ENCODE measurements around the gene SNX13.

SNX13 gene

GRCh38 chr7:17854261-17855047 is 85.8 kb downstream of the SNX13 start:
- no peak for FAIRE-seq
- no peak for DNase-seq (ENCODE audit: insufficient read length, low spot score)
- TF ChIP-seq, protein P1, sequence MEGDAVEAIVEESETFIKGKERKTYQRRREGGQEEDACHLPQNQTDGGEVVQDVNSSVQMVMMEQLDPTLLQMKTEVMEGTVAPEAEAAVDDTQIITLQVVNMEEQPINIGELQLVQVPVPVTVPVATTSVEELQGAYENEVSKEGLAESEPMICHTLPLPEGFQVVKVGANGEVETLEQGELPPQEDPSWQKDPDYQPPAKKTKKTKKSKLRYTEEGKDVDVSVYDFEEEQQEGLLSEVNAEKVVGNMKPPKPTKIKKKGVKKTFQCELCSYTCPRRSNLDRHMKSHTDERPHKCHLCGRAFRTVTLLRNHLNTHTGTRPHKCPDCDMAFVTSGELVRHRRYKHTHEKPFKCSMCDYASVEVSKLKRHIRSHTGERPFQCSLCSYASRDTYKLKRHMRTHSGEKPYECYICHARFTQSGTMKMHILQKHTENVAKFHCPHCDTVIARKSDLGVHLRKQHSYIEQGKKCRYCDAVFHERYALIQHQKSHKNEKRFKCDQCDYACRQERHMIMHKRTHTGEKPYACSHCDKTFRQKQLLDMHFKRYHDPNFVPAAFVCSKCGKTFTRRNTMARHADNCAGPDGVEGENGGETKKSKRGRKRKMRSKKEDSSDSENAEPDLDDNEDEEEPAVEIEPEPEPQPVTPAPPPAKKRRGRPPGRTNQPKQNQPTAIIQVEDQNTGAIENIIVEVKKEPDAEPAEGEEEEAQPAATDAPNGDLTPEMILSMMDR (IDR thresholded peaks at IDR 0.05; ENCODE audit: insufficient read depth, missing control alignments), result no peak

GRCh38 chr7:17852361-17852760 is 87.9 kb downstream of the SNX13 start:
- TF ChIP-seq, protein P1 (IDR thresholded peaks at IDR 0.05; ENCODE audit: insufficient read depth, missing control alignments), result no peak
- no peak for FAIRE-seq
- no peak for DNase-seq (ENCODE audit: insufficient read length, low spot score)

GRCh38 chr7:17849504-17849903 is 90.8 kb downstream of the SNX13 start:
- TF ChIP-seq, protein P1 (IDR thresholded peaks at IDR 0.05; ENCODE audit: insufficient read depth, missing control alignments), result no peak
- no peak for DNase-seq (ENCODE audit: insufficient read length, low spot score)
- FAIRE-seq, result no peak

- DNase-seq (ENCODE audit: insufficient read length, low spot score) (no peak), FAIRE-seq (no peak)
- TF ChIP-seq, protein P1 (IDR thresholded peaks at IDR 0.05; ENCODE audit: insufficient read depth, missing control alignments), result no peak
These were observed 91.8 kb downstream of the SNX13 start for GRCh38 chr7:17848516-17848915.

- TF ChIP-seq, protein P1 (IDR thresholded peaks at IDR 0.05; ENCODE audit: insufficient read depth, missing control alignments), result no peak
- no peak for FAIRE-seq
- DNase-seq (ENCODE audit: insufficient read length, low spot score), result no peak
These were observed 93.4 kb downstream of the SNX13 start for GRCh38 chr7:17846935-17847334.

- TF ChIP-seq, protein P1 (IDR thresholded peaks at IDR 0.05; ENCODE audit: insufficient read depth, missing control alignments), result no peak
- FAIRE-seq (no peak), DNase-seq (ENCODE audit: insufficient read length, low spot score) (no peak)
These were observed 95.1 kb downstream of the SNX13 start for GRCh38 chr7:17845197-17845547.

- DNase-seq (ENCODE audit: insufficient read length, low spot score) (no peak), FAIRE-seq (no peak)
- TF ChIP-seq, protein P1 (IDR thresholded peaks at IDR 0.05; ENCODE audit: insufficient read depth, missing control alignments), result no peak
These were observed 95.6 kb downstream of the SNX13 start for GRCh38 chr7:17844514-17845196.

Measured in D721Med (cell line).